SK-N-SH (cell line): ENCODE measurements around the gene CHD6. TPM values are rescaled to one million over a fixed set of nuclear protein-coding genes. Genes with fewer than 3 reads are reported as not detected.

ENCODE experiments used
- CTCF ChIA-PET: fragments of 300-600, 350-600 bp; formaldehyde crosslinking; extraction: SDS; loops from one replicate; lab custom pipeline; 2021; lab: Yijun Ruan, JAX
- POLR2A ChIA-PET: fragments of 350-600 bp; sonication (Branson Sonifier 250); formaldehyde crosslinking; extraction: SDS; loops from one replicate; lab custom pipeline; 2020; ENCODE audit warnings: antibody characterized with exemption, inconsistent platforms; lab: Yijun Ruan, JAX
- DNase-seq: peaks from one replicate; pipeline ENCODE4 v3.0.0; 2012
- H2AFZ ChIP-seq: fragments of 200-600 bp; sonication (generic); 2 replicates; pipeline ENCODE4 v1.8.1; 2016; ENCODE audit warnings: antibody characterized with exemption, mild to moderate bottlenecking, low read depth
- H3F3A ChIP-seq: fragments of 200-600 bp; sonication (generic); replicated peaks from 2 replicates; pipeline ENCODE3; 2016; ENCODE audit warnings: antibody characterized with exemption, mild to moderate bottlenecking; ENCODE audit not compliant: insufficient read depth
- H3K27ac ChIP-seq, 2 experiments: fragments of 200-500 bp in 1 of 2; fragments of 200-600 bp in 1 of 2; sonication (Bioruptor generic) in 1 of 2; sonication (generic), shearing (Covaris generic) in 1 of 2; 2 replicates each; pipeline versions ENCODE4 v1.5.1 to v1.6.1; 2014 to 2016; ENCODE audit warnings: low read depth in 2 of 2, inconsistent platforms in 1 of 2, low read length in 1 of 2, mild to moderate bottlenecking in 1 of 2, mixed read lengths in 1 of 2
- H3K27me3 ChIP-seq: fragments of 200-600 bp; sonication (generic), shearing (Covaris generic); 2 replicates; pipeline ENCODE4 v1.6.1; 2016; ENCODE audit warnings: mixed run types; ENCODE audit not compliant: insufficient read depth
- H3K36me3 ChIP-seq, 2 experiments: fragments of 200-500 bp in 1 of 2; fragments of 200-600 bp in 1 of 2; sonication (Bioruptor generic) in 1 of 2; sonication (generic) in 1 of 2; replicated peaks in 1 of 2; 2 replicates each; pipeline versions ENCODE3 to v1.5.1; 2014 to 2016; ENCODE audit warnings: low read length in 1 of 2, mild to moderate bottlenecking in 1 of 2; ENCODE audit not compliant: insufficient read depth in 2 of 2, control insufficient read depth in 1 of 2
- H3K4me1 ChIP-seq, 2 experiments: fragments of 200-500 bp in 1 of 2; fragments of 200-600 bp in 1 of 2; sonication (Bioruptor generic) in 1 of 2; sonication (generic), shearing (Covaris generic) in 1 of 2; 2 replicates each; pipeline versions ENCODE4 v1.5.1 to v1.6.1; 2014 to 2016; ENCODE audit warnings: low read depth in 1 of 2, low read length in 1 of 2, mixed run types in 1 of 2; ENCODE audit not compliant: insufficient read depth in 2 of 2, control insufficient read depth in 1 of 2
- H3K4me2 ChIP-seq: fragments of 200-600 bp; sonication (generic), shearing (Covaris generic); 2 replicates; pipeline ENCODE4 v1.6.1; 2017; ENCODE audit warnings: mixed run types
- H3K4me3 ChIP-seq, 2 experiments: fragments of 200-500 bp in 1 of 2; fragments of 200-600 bp in 1 of 2; sonication (Bioruptor generic) in 1 of 2; sonication (generic), shearing (Covaris generic) in 1 of 2; 2 replicates each; pipeline versions ENCODE4 v1.5.1 to v1.8.1; 2014 to 2016; ENCODE audit warnings: low read depth in 2 of 2, inconsistent platforms in 1 of 2, low read length in 1 of 2, mild to moderate bottlenecking in 1 of 2, mixed read lengths in 1 of 2, moderate library complexity in 1 of 2
- H3K79me2 ChIP-seq: fragments of 200-600 bp; sonication (generic); 2 replicates; pipeline ENCODE4 v1.8.1; 2017; ENCODE audit warnings: mild to moderate bottlenecking; ENCODE audit not compliant: insufficient read depth
- H3K9ac ChIP-seq: fragments of 200-600 bp; sonication (generic); 2 replicates; pipeline ENCODE4 v1.6.1; 2017; ENCODE audit warnings: mixed run types
- H3K9me2 ChIP-seq: fragments of 200-600 bp; sonication (generic); 2 replicates; pipeline ENCODE4 v1.6.1; 2017; ENCODE audit warnings: mixed run types
- H3K9me3 ChIP-seq: fragments of 200-600 bp; sonication (generic); 2 replicates; pipeline ENCODE4 v1.6.1; 2017; ENCODE audit warnings: mixed run types, mild to moderate bottlenecking, moderate library complexity
- H4K20me1 ChIP-seq: fragments of 200-600 bp; sonication (generic); 2 replicates; pipeline ENCODE4 v1.6.1; 2017; ENCODE audit warnings: mild to moderate bottlenecking, mixed run types; ENCODE audit not compliant: insufficient read depth
- CTCF ChIP-seq: fragments of 200-600 bp; sonication (generic); IDR thresholded peaks from 2 replicates; pipeline ENCODE4 v1.6.1; 2017; ENCODE audit warnings: antibody characterized with exemption, mild to moderate bottlenecking, moderate library complexity
- EP300 ChIP-seq, 2 experiments: IDR thresholded peaks; 2 replicates each; pipeline versions ENCODE4 v1.4.0 to v1.6.1; 2012; ENCODE audit warnings: borderline replicate concordance in 1 of 2, low read depth in 1 of 2, low read length in 1 of 2
- FOSL2 ChIP-seq: IDR thresholded peaks from 2 replicates; pipeline ENCODE4 v1.4.0; 2012; ENCODE audit warnings: low read depth, mild to moderate bottlenecking, moderate library complexity, borderline replicate concordance
- FOXM1 ChIP-seq: IDR thresholded peaks from 2 replicates; pipeline ENCODE4 v1.4.0; 2012; ENCODE audit warnings: low read depth, mild to moderate bottlenecking
- GATA2 ChIP-seq: sonication (generic); formaldehyde crosslinking; IDR thresholded peaks from 2 replicates; pipeline ENCODE4 v1.5.0; 2020; ENCODE audit warnings: mild to moderate bottlenecking, missing genetic modification reagents
- JUND ChIP-seq: IDR thresholded peaks from 2 replicates; pipeline ENCODE4 v1.4.0; 2012
- MEF2A ChIP-seq: IDR thresholded peaks from 2 replicates; pipeline ENCODE4 v1.4.0; 2012; ENCODE audit warnings: low read depth, borderline replicate concordance
- RCOR1 ChIP-seq: fragments of 150-350 bp; IDR thresholded peaks from 2 replicates; pipeline ENCODE4 v1.6.1; 2017; ENCODE audit warnings: antibody characterized with exemption, low read length
- SMC3 ChIP-seq: IDR thresholded peaks from 2 replicates; pipeline ENCODE4 v1.6.1; 2012; ENCODE audit warnings: low read depth, low read length, improper control_type of control experiment
- TAF1 ChIP-seq: IDR thresholded peaks from 2 replicates; pipeline ENCODE4 v1.6.1; 2012; ENCODE audit warnings: low read depth, mild to moderate bottlenecking, low read length, moderate library complexity, borderline replicate concordance
- YY1 ChIP-seq: IDR thresholded peaks from 2 replicates; pipeline ENCODE4 v1.4.0; 2012; ENCODE audit warnings: low read depth, mild to moderate bottlenecking
- WGBS: methylation state at CpG from one replicate; pipeline ENCODE4 v1.1.6; 2017; ENCODE audit warnings: low lambda C conversion rate; 5-methylcytosine and 5-hydroxymethylcytosine counted together
- polyA plus RNA-seq, 3 experiments: library from polyadenylated mRNA; depleted of rRNA; stranded (reverse); fragments of >200 nt; gene quantifications; 2 replicates each; pipeline ENCODE4 v1.2.3, GENCODE V29; 2012
- TF ChIP-seq, protein P1 (sequence below): IDR thresholded peaks from 2 replicates; pipeline ENCODE4; 2012
- TF ChIP-seq, protein P2 (sequence below): IDR thresholded peaks from 2 replicates; pipeline ENCODE4 v1.6.1; 2012; ENCODE audit warnings: mild to moderate bottlenecking, low read depth, low read length, moderate library complexity
- TF ChIP-seq, protein P3 (sequence below): IDR thresholded peaks from 2 replicates; pipeline ENCODE4 v1.4.0; 2012; ENCODE audit warnings: low read depth
- TF ChIP-seq, protein P4 (sequence below): fragments of 150-350 bp; IDR thresholded peaks from 2 replicates; pipeline ENCODE4 v1.6.1; 2017; ENCODE audit warnings: antibody characterized with exemption, low read length, low read depth, borderline replicate concordance

Gene CHD6
- polyA plus RNA-seq, 1 of the 3 experiments (the other 2 are of a cell fraction): 7.1 TPM

DNA sequence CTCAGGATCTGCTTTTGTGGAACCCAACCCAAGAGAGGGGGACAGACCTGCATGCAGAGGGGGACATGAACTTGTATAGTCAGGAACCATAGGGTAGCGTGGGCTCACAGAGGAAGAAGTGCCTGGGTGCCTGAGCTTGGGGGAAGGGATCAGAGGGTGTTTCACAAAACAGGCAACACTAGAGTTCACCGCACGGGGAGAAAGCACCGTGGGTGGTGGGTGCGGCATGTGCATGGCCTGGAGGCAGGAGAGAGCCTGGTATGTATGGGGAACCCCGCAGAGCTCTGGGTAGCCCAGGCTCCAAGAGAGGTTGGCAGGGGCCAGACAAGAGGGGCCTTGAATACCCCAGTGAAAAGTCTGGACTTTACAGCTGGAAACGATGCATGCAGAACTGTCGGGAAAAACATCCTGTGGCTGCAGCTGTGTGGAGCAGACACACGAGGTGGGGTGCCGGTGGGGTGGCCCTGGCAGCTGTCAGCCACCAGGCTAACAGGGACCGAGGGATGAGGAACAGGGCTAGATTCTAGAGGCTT, 244.9 kb downstream of the CHD6 start (continued):
- TF ChIP-seq CTCF: no peak
- TF ChIP-seq, protein P1, sequence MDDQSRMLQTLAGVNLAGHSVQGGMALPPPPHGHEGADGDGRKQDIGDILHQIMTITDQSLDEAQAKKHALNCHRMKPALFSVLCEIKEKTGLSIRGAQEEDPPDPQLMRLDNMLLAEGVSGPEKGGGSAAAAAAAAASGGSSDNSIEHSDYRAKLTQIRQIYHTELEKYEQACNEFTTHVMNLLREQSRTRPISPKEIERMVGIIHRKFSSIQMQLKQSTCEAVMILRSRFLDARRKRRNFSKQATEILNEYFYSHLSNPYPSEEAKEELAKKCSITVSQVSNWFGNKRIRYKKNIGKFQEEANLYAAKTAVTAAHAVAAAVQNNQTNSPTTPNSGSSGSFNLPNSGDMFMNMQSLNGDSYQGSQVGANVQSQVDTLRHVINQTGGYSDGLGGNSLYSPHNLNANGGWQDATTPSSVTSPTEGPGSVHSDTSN: no peak
- TF ChIP-seq, protein P2, sequence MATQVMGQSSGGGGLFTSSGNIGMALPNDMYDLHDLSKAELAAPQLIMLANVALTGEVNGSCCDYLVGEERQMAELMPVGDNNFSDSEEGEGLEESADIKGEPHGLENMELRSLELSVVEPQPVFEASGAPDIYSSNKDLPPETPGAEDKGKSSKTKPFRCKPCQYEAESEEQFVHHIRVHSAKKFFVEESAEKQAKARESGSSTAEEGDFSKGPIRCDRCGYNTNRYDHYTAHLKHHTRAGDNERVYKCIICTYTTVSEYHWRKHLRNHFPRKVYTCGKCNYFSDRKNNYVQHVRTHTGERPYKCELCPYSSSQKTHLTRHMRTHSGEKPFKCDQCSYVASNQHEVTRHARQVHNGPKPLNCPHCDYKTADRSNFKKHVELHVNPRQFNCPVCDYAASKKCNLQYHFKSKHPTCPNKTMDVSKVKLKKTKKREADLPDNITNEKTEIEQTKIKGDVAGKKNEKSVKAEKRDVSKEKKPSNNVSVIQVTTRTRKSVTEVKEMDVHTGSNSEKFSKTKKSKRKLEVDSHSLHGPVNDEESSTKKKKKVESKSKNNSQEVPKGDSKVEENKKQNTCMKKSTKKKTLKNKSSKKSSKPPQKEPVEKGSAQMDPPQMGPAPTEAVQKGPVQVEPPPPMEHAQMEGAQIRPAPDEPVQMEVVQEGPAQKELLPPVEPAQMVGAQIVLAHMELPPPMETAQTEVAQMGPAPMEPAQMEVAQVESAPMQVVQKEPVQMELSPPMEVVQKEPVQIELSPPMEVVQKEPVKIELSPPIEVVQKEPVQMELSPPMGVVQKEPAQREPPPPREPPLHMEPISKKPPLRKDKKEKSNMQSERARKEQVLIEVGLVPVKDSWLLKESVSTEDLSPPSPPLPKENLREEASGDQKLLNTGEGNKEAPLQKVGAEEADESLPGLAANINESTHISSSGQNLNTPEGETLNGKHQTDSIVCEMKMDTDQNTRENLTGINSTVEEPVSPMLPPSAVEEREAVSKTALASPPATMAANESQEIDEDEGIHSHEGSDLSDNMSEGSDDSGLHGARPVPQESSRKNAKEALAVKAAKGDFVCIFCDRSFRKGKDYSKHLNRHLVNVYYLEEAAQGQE: no peak

DNA sequence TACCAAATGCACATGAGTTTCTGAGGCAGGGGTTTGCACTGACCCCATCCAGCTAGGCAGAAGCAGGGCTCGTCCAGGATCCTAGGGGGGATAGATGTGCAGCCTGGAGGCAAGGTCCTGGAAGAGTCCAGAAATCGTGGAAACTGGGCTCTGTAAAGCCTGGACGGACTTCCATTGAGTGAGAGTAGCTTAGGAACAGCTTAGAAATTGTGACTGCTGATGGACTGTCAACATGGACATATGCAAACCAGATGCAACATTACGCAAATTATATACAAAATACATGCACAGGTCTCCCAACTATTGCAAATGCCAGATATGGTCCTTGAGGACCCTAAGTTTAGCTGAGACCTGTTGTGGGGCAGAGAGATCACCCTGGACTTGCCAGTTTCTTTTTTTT, 246.8 kb downstream of the CHD6 start:
- peaks cover 34% of the 10 kb centered on the region for H3K27me3 ChIP-seq
- H3F3A ChIP-seq: no peaks in the 10 kb centered on the region
- H3K36me3 ChIP-seq: no peaks in the 10 kb centered on the region
- H4K20me1 ChIP-seq: no peaks in the 10 kb centered on the region
- no peak overlapping the region for H3K4me3 ChIP-seq
- 40% methylated on average over 4 of the region's 4 CpGs for WGBS
- H3K9ac ChIP-seq: no peak overlapping the region
- H3K4me1 ChIP-seq: peaks cover 0 to 19% of the 10 kb centered on the region in 2 experiments; a peak in 1 of 4 replicates
- CTCF ChIA-PET: interaction anchor here (1.3 to 1.9 kb wide), 3 partner anchors 32 to 198 kb away, joined by 4 read pairs; no protein-coding TSS in a partner anchor
- no peaks in the 10 kb centered on the region for H3K9me2 ChIP-seq
- H3K4me2 ChIP-seq: no peak overlapping the region
- no peaks in the 10 kb centered on the region for H3K79me2 ChIP-seq
- no peaks in the 10 kb centered on the region for H3K9me3 ChIP-seq
- POLR2A ChIA-PET: no interaction called here
- H2AFZ ChIP-seq: no peak overlapping the region
- no peak for DNase-seq
- no peak overlapping the region for H3K27ac ChIP-seq
- TF ChIP-seq FOXM1 (no peak), JUND (no peak), SMC3 (no peak), GATA2 (CRISPR knock-in tag) (no peak)

- Histone ChIP-seq H3K79me2 (no peaks in the 10 kb centered on the region), H3K27ac (no peak overlapping the region), H3K9me2 (no peaks in the 10 kb centered on the region), H3F3A (no peaks in the 10 kb centered on the region), H3K9me3 (no peaks in the 10 kb centered on the region), H3K4me2 (no peak overlapping the region), H3K4me1 (peaks cover 0 to 19% of the 10 kb centered on the region in 2 experiments; a peak in 1 of 4 replicates), H2AFZ (no peak overlapping the region), H3K9ac (no peak overlapping the region), H4K20me1 (no peaks in the 10 kb centered on the region), H3K4me3 (no peak overlapping the region), H3K27me3 (peaks cover 43% of the 10 kb centered on the region), H3K36me3 (no peaks in the 10 kb centered on the region)
- POLR2A ChIA-PET: interaction anchor here (0.6 kb wide), 1 partner anchor 1879 kb away, joined by 5 read pairs; no protein-coding TSS in a partner anchor
- WGBS: 56% methylated on average over 3 of the region's 5 CpGs
- CTCF ChIA-PET: interaction anchor here (0.9 to 1.6 kb wide), 3 partner anchors 31 to 401 kb away, joined by 3 to 4 read pairs (median 3); no protein-coding TSS in a partner anchor
- no peak for DNase-seq
- TF ChIP-seq YY1: no peak
- no peak for TF ChIP-seq TAF1
- TF ChIP-seq, protein P3, sequence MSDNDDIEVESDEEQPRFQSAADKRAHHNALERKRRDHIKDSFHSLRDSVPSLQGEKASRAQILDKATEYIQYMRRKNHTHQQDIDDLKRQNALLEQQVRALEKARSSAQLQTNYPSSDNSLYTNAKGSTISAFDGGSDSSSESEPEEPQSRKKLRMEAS: no peak
- TF ChIP-seq FOSL2: no peak
- TF ChIP-seq, protein P4, sequence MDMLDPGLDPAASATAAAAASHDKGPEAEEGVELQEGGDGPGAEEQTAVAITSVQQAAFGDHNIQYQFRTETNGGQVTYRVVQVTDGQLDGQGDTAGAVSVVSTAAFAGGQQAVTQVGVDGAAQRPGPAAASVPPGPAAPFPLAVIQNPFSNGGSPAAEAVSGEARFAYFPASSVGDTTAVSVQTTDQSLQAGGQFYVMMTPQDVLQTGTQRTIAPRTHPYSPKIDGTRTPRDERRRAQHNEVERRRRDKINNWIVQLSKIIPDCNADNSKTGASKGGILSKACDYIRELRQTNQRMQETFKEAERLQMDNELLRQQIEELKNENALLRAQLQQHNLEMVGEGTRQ: no peak
- no peak for TF ChIP-seq RCOR1
- no peak for TF ChIP-seq MEF2A
- no peak for TF ChIP-seq CTCF
- TF ChIP-seq FOXM1: no peak
- TF ChIP-seq EP300 (IDR thresholded peaks at IDR 0.05; ENCODE audit: borderline replicate concordance in 1 of 2, low read depth in 1 of 2, low read length in 1 of 2): no peak
These were observed 248.0 kb downstream of the CHD6 start for GRCh38 chr20:41370176-41370575.
